ENCODE results near the gene CHST8.
"Not testable (repeated sequence)": the region's sequence is repeated elsewhere in the genome, so short reads cannot be mapped to it uniquely, and the experiment has no call there.

DNA sequence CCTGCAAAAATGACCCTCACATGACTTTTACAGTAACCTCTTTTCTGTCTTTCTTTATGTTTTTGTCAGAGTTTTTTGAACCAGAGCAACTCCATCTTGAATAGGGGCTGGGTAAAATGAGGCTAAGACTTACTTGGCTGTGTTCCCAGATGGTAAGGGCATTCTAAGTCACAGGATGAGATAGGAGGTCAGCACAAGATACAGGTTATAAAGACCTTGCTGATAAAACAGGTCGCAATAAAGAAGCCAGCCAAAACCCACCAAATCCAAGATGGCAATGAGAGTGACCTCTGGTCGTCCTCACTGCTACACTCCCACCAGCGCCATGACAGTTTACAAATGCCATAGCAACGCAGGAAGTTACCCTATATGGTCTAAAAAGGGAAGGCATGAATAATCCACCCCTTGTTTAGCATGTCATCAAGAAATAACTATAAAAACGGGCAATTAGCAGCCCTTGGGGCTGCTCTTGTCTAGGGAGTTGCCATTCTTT, 15.9 kb upstream of the CHST8 start:
- not testable (repeated sequence) for TF ChIP-seq CTCF (IDR thresholded peaks at IDR 0.05; ENCODE audit: low read length); EZH2 (optimal IDR thresholded peaks at IDR 0.05; ENCODE audit: low read depth, low read length)
